Central memory CD4-positive, alpha-beta T cell (primary cell): ENCODE measurements around the gene ZNG1C.
"Not testable (repeated sequence)": the region's sequence is repeated elsewhere in the genome, so short reads cannot be mapped to it uniquely, and the experiment has no call there.

ENCODE experiments used
- DNase-seq: peaks from one replicate; pipeline ENCODE4 v3.0.0; 2022
- total RNA-seq, 3 experiments: gene quantifications; one replicate each; lab custom pipeline; 2026; lab: John Stamatoyannopoulos, UW

ZNG1C gene
- 2.3 to 4.2 (median 2.4) reads per million in 3 experiments for total RNA-seq

- DNase-seq, result not testable (repeated sequence)
Measured at GRCh38 chr9:68241683-68242082, at the start of gene ZNG1C. ZNG1C (plus strand) TSS chr9:68241983; CDS start chr9:68242032, 49 bp downstream.

DNA sequence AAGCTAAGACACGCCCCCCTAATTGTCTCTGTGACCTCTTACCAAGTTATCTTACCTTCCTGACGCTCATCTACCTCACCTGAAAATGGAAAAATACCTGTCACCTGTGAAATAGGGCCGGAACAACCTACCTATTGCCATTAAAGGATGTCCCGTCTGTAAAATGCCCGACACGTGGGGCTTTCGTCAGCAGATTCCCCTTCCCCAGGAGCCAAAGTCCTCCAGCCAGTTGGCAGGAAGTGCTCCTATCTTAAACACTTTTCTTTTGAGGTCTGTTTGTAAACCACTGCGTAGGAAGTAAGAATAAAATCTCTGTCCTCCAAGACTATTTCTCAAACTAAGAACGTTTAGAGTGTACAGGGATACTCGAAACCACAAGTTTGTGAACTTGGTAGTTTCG lies 654 bp downstream of the ZNG1C start:
- not testable (repeated sequence) for DNase-seq

DNA sequence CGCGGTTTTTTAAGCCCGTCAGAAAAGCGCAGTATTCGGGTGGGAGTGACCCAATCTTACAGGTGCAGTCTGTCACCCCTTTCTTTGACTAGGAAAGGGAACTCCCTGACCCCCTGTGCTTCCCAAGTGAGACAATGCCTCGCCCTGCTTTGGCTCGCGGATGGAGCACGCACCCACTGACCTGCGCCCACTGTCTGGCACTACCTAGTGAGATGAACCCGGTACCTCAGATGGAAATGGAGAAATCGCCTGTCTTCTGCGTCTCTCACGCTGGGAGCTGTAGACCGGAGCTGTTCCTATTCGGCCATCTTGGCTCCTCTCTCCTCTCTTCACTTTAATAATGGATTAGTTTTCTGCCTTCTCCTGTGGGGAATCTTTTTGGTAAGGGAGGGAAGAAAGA lies 39.3 kb downstream of the ZNG1C start:
- DNase-seq, result not testable (repeated sequence)

- DNase-seq, result not testable (repeated sequence)
Measured at GRCh38 chr9:68302567-68302966, 60.8 kb downstream of the ZNG1C start, which contains the start of gene FOXD4L3. FOXD4L3 (plus strand) TSS chr9:68302867; CDS start chr9:68302952, 85 bp downstream.

- DNase-seq, result not testable (repeated sequence)
Measured at GRCh38 chr9:68303771-68304170, 62.0 kb downstream of the ZNG1C start.

DNA sequence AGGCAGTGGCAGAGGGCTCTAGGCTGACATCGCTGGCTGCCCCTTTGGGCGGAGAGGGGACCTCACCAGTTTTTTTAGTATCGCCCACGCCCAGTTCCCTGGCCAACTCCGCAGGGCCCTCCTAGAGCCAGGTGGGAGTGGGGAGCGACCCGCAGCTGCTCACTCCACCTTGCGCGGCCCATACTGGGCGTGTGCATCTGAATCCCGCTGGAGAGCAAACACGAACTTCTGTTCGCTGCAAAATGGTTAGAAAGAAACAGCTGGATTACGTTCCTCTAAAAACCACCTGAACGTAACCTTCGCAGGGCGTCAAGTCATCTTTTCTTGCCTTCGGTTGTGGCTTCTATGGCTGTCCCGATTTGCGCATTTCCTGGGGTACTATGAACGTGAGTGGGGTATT lies 62.4 kb downstream of the ZNG1C start:
- not testable (repeated sequence) for DNase-seq

DNA sequence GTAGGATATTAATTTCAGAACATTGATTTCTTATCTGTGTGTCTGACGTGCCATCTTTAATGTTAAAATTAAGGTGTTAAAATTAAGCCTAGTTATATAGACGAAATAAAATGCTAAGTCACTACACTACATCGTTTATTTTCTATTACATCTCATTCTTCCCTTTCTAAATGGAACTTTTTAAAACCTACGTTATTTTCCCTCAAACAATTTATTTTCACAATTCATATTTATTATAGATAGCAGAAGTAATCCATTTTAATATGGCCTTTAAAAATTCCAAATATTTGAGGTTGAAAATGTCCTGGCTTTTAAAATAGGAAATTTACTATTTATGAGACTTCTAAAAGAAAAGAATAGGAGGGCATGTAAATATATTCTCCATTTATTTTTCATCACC lies 63.0 kb downstream of the ZNG1C start:
- DNase-seq, result not testable (repeated sequence)

GRCh38 chr9:68305680-68306285 lies 64.0 kb downstream of the ZNG1C start:
- DNase-seq, result not testable (repeated sequence)

- DNase-seq, result not testable (repeated sequence)
Measured at GRCh38 chr9:68306391-68306964, 64.7 kb downstream of the ZNG1C start.

GRCh38 chr9:68307127-68307526 lies 65.3 kb downstream of the ZNG1C start:
- DNase-seq, result not testable (repeated sequence)

DNA sequence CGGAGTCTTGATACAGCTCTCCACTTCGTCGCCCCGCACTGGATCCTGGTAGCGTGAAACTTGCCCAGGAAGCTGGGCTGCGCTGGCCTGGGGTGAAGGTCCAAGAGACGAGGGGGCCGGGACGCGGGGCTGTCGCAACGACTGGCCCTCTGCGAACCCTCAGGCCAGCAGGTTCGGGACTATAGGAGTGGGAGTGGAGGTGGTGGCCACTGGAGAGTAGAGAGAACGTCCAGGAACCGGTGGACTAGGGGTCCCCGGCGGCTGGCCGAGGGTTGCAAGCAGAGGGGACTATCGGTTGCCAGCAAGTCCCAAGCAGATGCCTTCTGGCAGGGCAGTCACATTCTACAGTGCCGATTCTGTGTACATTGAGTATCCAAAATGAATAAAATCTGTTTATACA lies 65.9 kb downstream of the ZNG1C start:
- not testable (repeated sequence) for DNase-seq

DNA sequence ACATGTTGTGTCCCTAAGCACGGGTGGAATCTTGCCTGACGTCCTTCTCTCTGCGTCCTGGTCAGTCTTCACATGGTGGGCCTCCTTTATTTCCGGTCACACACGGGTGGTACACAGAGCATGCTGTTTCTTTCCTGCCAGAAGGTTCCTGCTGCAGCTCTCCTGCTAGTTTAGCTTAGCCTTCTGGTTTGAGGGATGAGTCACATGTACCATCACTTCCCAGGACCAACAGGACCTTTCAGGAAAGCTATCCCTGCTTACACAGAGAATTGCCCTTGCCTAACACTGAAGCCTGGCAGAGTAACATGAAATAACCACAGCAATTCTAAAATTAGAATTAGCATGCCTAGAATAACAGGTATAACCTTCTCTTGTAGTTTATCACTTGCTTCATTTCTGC lies 69.4 kb downstream of the ZNG1C start:
- not testable (repeated sequence) for DNase-seq

DNA sequence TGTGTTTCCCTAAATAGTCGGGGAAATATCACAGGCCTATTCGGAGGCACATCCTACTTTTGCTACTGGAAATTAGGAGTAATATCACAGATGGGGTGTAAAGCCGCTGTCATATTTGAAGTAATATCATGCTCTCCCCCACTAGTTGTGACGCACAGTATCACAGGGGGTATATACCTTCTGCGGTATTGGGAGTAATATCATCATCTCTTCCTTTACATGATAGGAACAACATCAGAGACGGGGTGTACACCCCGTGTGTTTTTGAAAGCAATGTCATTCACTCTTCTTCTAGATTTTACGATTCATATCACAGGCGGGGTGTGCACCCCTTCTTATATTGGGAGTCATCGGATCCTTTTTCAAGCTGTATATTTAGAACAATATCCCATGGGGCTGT lies 76.4 kb downstream of the ZNG1C start:
- DNase-seq, result not testable (repeated sequence)

GRCh38 chr9:68323749-68324148 lies 82.0 kb downstream of the ZNG1C start:
- DNase-seq, result not testable (repeated sequence)

DNA sequence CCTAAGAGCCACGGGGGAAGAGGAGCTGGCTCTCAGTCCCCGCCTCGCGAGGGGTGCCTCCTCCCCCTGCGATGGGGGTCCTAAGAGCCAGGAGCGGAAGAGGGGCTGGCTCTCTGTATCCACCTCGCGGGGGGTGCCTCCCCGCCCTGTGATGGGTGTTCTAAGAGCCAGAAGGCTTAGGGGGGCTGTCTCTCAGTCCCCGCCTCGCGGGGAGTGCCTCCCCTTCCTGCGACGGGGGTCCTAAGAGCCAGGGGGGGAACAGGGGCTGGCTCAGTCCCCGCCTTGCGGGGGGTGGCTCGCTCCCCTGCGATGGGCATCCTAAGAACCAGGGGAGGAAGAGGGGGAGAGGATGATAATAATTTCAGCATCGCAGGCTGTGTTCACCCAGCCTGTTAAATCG lies 82.7 kb downstream of the ZNG1C start:
- DNase-seq, result not testable (repeated sequence)

DNA sequence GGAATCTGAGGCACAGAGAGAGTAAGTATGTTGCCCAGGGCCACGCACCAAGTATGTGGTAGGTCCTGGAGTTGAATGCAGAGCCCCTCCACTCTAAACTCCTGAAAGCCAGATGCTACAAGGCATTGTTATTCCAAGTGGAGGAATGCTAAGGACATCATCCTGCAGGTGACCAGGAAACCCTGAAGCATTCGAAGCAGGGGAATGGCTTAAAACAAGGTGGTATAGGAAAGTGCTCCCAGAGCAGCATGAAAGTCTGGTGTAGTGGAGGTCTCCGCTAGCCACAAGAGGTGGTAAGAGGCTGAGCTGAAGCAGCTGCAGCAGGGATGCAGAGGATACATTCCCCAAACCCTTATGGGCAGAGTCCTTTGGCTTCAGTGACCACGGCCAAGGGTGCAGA lies 87.3 kb downstream of the ZNG1C start:
- not testable (repeated sequence) for DNase-seq

DNA sequence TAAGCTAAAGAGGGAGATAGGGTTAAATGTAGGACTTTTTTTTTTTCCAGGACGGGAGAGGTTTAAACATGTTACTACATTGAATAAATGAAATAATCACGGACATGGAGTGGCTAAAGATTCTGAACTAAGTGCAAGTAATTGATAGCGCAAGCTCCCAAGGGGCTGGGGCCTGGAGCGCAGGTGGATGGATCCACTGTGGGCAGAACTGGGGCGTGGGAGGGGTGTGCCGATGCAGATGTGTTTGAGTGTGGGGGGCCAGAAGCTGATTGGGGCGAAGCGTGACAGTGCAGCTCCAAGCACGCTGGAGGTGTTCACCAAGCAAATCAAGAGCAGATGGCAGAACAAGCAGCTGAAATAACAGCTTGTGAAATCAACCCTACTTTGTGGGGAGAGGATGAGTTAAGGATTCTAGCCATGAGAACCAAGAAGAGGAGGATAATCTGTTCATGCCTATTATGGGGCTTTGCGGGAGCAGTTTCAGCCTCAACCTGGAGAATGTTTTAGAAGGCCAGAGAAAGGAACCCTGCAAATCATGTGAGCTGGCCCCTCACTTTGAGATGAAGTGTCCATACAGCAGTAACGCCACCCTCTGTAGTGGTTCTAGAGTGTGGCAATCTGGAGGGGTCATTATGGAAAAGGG lies 88.9 kb downstream of the ZNG1C start:
- DNase-seq, result not testable (repeated sequence)

DNA sequence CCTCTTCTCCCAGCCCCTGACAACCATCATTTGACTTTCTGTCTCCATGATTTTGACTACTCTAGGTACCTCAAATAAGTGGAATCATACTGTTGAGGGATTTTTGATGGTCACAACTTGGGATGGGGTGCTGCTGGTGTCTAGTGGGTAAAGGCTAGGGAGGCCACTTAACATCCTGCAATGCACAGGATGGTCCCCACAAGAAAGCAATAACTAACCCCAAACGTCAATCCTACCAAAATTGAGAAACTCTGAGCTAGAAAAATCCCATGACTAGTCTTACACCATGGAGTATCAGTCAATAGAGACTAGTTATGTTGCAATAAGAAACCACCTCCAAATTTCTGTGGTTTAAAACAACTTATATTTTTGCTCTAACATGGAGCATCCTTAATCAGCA lies 90.3 kb downstream of the ZNG1C start:
- DNase-seq, result not testable (repeated sequence)

DNA sequence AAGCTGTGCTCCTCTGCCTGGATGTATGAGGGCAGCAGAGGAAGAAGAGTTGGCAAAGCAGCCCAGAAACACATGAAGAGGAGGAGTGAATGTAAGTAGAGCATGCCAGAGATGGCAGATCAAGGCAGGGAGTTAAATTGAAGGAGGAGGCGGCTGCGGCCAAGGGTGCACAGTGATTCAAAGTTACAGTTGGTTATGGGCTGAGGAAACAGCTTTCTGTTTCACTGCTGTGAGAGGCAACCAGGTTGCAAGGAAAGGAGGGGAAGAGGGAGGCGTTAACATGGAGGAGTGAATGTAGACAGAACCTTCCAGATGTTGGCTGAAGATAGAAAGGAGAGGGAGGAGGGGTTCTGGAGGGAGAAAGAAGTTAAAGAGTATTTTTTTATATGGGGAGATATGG lies 94.2 kb downstream of the ZNG1C start:
- DNase-seq, result not testable (repeated sequence)

DNA sequence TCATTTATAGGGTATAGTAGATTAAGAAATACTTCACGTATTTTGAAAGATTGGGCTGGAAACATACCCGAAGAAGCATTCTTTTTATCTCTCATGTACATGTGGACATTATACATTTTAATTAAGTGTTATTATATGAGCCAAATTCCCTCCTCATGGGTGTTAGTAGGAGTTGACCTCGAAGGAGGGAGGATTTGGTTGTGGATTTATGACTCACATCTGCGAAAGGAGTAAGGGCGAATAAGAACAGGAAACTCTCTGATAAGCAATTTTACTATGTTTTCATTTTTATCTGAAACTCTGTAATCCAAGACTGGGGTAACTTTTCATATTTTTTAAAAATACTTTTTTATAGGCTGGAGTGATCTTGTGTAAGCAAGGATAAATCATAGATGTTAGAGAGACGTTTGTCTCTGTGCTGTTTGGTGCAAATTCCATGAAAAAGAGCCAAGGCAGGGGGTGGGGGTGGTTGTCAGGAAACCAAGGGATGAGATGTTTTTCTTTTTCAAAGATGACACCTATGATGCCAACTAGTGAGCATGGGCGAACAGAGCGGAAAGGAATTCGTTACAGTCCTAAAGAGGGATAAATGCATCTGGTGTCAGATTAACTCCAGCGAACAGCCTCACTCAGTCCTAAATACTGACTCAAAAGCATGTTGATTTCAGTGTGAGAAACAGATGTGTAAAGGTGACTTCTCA lies 95.0 kb downstream of the ZNG1C start:
- not testable (repeated sequence) for DNase-seq

- DNase-seq, result not testable (repeated sequence)
Measured at GRCh38 chr9:68338000-68338399, 96.2 kb downstream of the ZNG1C start.

- DNase-seq, result not testable (repeated sequence)
Measured at GRCh38 chr9:68342265-68343025, 100.7 kb downstream of the ZNG1C start.
